PC-9 (cell line): ENCODE data around the gene ELF2. TPM values are rescaled to one million over a fixed set of nuclear protein-coding genes. Genes with fewer than 3 reads are reported as not detected.

Experiments used
- BruUV-seq: library from RNA; stranded (reverse); fragments of 400-500 nt; replicated peaks from 2 replicates; lab custom pipeline; 2021; lab: Mats Ljungman, UMichigan
- CTCF ChIA-PET: fragments of 300-600 bp; sonication (Branson Sonifier 250); formaldehyde crosslinking; loops from one replicate; lab custom pipeline; 2022; ENCODE audit warnings: antibody characterized with exemption; lab: Charles Lee
- POLR2A ChIA-PET: fragments of 300-600 bp; sonication (Branson Sonifier 250); formaldehyde crosslinking; loops from one replicate; lab custom pipeline; 2022; ENCODE audit warnings: antibody characterized with exemption; ENCODE audit not compliant: unreplicated experiment; lab: Charles Lee
- DNase-seq, 2 experiments: peaks; one replicate each; pipeline versions ENCODE4 v3.0.0 to v3.0.0-alpha.2; 2015 to 2022; ENCODE audit warnings: mixed read lengths in 1 of 2
- H2AFZ ChIP-seq: fragments of 200-600 bp; sonication (generic); 2 replicates; pipeline ENCODE4 v1.8.1; 2017; ENCODE audit warnings: antibody characterized with exemption
- H3F3A ChIP-seq: fragments of 200-600 bp; sonication (generic); 2 replicates; pipeline ENCODE4 v1.8.1; 2017; ENCODE audit warnings: antibody characterized with exemption, mild to moderate bottlenecking, low read depth; ENCODE audit not compliant: insufficient read depth
- H3K27ac ChIP-seq: fragments of 200-600 bp; sonication (generic); 2 replicates; pipeline ENCODE4 v1.6.1; 2016; ENCODE audit warnings: mixed run types
- H3K27me3 ChIP-seq: fragments of 200-600 bp; sonication (generic); 2 replicates; pipeline ENCODE4 v1.6.1; 2016; ENCODE audit warnings: low read depth, mixed run types; ENCODE audit not compliant: insufficient read depth
- H3K36me3 ChIP-seq: fragments of 200-600 bp; sonication (generic); 2 replicates; pipeline ENCODE4 v1.6.1; 2016; ENCODE audit warnings: low read depth, mixed run types
- H3K4me1 ChIP-seq: fragments of 200-600 bp; sonication (generic); replicated peaks from 2 replicates; pipeline ENCODE4 v1.6.1; 2016; ENCODE audit warnings: mixed run types; ENCODE audit not compliant: insufficient read depth
- H3K4me2 ChIP-seq: fragments of 200-600 bp; sonication (generic); 2 replicates; pipeline ENCODE4 v1.6.1; 2017; ENCODE audit warnings: mixed run types
- H3K4me3 ChIP-seq: fragments of 200-600 bp; sonication (generic); 2 replicates; pipeline ENCODE4 v1.6.1; 2016; ENCODE audit warnings: mixed run types
- H3K79me2 ChIP-seq: fragments of 200-600 bp; sonication (generic); 2 replicates; pipeline ENCODE4 v1.6.1; 2017; ENCODE audit warnings: low read depth, mixed run types
- H3K9me2 ChIP-seq: fragments of 200-600 bp; sonication (generic); 2 replicates; pipeline ENCODE4 v1.8.1; 2017; ENCODE audit warnings: mild to moderate bottlenecking; ENCODE audit not compliant: insufficient read depth
- H3K9me3 ChIP-seq: fragments of 200-600 bp; sonication (generic); 2 replicates; pipeline ENCODE4 v1.8.1; 2016; ENCODE audit warnings: low read depth; ENCODE audit not compliant: insufficient read depth
- H4K20me1 ChIP-seq: fragments of 200-600 bp; sonication (generic); 2 replicates; pipeline ENCODE4 v1.8.1; 2017; ENCODE audit not compliant: insufficient read depth
- EZH2 ChIP-seq: fragments of 200-600 bp; sonication (generic); IDR thresholded peaks from 2 replicates; pipeline ENCODE4 v1.8.0; 2017; ENCODE audit warnings: antibody characterized with exemption, low read depth
- intact Hi-C: fragments of 100-400 bp; cut with micrococcal nuclease; formaldehyde crosslinking; loops from one replicate; pipeline ENCODE4 v1.10.0; 2022; ENCODE audit not compliant: unreplicated experiment
- total RNA-seq: library from RNA; stranded (reverse); gene quantifications from 2 replicates; pipeline ENCODE4 v1.2.3, GENCODE V29; 2021
- TF ChIP-seq, protein P1 (sequence below): fragments of 200-600 bp; sonication (generic); conservative IDR thresholded peaks from 2 replicates; pipeline ENCODE4 v1.6.1; 2017; ENCODE audit warnings: mixed run types, antibody characterized with exemption, mild to moderate bottlenecking, moderate library complexity

ELF2 gene
- total RNA-seq, 1 experiment from 2014 or later, result 30.7 TPM

- no peak overlapping the region for H3K27ac ChIP-seq
- TF ChIP-seq EZH2, result no peak
- TF ChIP-seq, protein P1, sequence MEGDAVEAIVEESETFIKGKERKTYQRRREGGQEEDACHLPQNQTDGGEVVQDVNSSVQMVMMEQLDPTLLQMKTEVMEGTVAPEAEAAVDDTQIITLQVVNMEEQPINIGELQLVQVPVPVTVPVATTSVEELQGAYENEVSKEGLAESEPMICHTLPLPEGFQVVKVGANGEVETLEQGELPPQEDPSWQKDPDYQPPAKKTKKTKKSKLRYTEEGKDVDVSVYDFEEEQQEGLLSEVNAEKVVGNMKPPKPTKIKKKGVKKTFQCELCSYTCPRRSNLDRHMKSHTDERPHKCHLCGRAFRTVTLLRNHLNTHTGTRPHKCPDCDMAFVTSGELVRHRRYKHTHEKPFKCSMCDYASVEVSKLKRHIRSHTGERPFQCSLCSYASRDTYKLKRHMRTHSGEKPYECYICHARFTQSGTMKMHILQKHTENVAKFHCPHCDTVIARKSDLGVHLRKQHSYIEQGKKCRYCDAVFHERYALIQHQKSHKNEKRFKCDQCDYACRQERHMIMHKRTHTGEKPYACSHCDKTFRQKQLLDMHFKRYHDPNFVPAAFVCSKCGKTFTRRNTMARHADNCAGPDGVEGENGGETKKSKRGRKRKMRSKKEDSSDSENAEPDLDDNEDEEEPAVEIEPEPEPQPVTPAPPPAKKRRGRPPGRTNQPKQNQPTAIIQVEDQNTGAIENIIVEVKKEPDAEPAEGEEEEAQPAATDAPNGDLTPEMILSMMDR, result no peak
- CTCF ChIA-PET, result no interaction called here
Observed at GRCh38 chr4:139038874-139039443, 138.1 kb downstream of the ELF2 start.

GRCh38 chr4:139036885-139037284 is 140.1 kb downstream of the ELF2 start:
- no peak for TF ChIP-seq EZH2
- TF ChIP-seq, protein P1, result no peak
- DNase-seq, result no peak
- intact Hi-C loops, result loop anchor here (10.0 kb wide), 2 partner anchors 138 to 468 kb away; partner anchors contain the start of gene ELF2
- no TSS peak for BruUV-seq
- no peaks in the 10 kb centered on the region for H3K4me1 ChIP-seq
- H3K4me2 ChIP-seq, result no peak overlapping the region
- CTCF ChIA-PET, result no interaction called here
- no peaks in the 10 kb centered on the region for H4K20me1 ChIP-seq
- peaks cover 14% of the 10 kb centered on the region; the same call in 1 of the 2 replicates for H3K79me2 ChIP-seq
- H2AFZ ChIP-seq, result no peak overlapping the region
- no peaks in the 10 kb centered on the region for H3K36me3 ChIP-seq
- no peaks in the 10 kb centered on the region for H3K9me3 ChIP-seq
- H3K27ac ChIP-seq, result no peak overlapping the region
- H3K4me3 ChIP-seq, result no peak overlapping the region
- H3K27me3 ChIP-seq, result no peaks in the 10 kb centered on the region
- POLR2A ChIA-PET, result no interaction called here
- H3F3A ChIP-seq, result no peaks in the 10 kb centered on the region
- no peaks in the 10 kb centered on the region for H3K9me2 ChIP-seq

More at GRCh38 chr4:139038874-139039443, 138.1 kb downstream of the ELF2 start:
- no TSS peak for BruUV-seq
- Histone ChIP-seq H3K4me3 (no peak overlapping the region), H3K4me2 (no peak overlapping the region), H3F3A (no peaks in the 10 kb centered on the region), H3K79me2 (no peaks in the 10 kb centered on the region), H3K4me1 (no peaks in the 10 kb centered on the region), H3K36me3 (no peaks in the 10 kb centered on the region), H3K9me3 (no peaks in the 10 kb centered on the region), H2AFZ (no peak overlapping the region), H3K27me3 (no peaks in the 10 kb centered on the region), H3K9me2 (no peaks in the 10 kb centered on the region), H4K20me1 (no peaks in the 10 kb centered on the region)
- no peak for DNase-seq
- POLR2A ChIA-PET, result no interaction called here
- intact Hi-C loops, result loop anchor here (10.0 kb wide), 2 partner anchors 136 to 466 kb away; partner anchors contain the start of gene ELF2

GRCh38 chr4:139035650-139036049 is 141.4 kb downstream of the ELF2 start:
- no peaks in the 10 kb centered on the region for H4K20me1 ChIP-seq
- DNase-seq, result no peak
- no peak overlapping the region for H2AFZ ChIP-seq
- no peaks in the 10 kb centered on the region for H3K36me3 ChIP-seq
- H3K4me3 ChIP-seq, result no peak overlapping the region
- H3K27me3 ChIP-seq, result no peaks in the 10 kb centered on the region
- no peak overlapping the region for H3K27ac ChIP-seq
- no peaks in the 10 kb centered on the region for H3K9me2 ChIP-seq
- H3K9me3 ChIP-seq, result no peaks in the 10 kb centered on the region
- CTCF ChIA-PET, result no interaction called here
- POLR2A ChIA-PET, result interaction anchor here (0.7 kb wide), 1 partner anchor 297 kb away, joined by 8 read pairs; no protein-coding TSS in a partner anchor
- H3K4me2 ChIP-seq, result no peak overlapping the region
- BruUV-seq, result no TSS peak
- no peaks in the 10 kb centered on the region for H3K4me1 ChIP-seq
- peaks cover 19% of the 10 kb centered on the region; the same call in 1 of the 2 replicates for H3K79me2 ChIP-seq
- intact Hi-C loops, result loop anchor here (10.0 kb wide), 2 partner anchors 139 to 469 kb away; partner anchors contain the start of gene ELF2
- H3F3A ChIP-seq, result 0 out of 2 replicates have a peak, but pooled peaks cover 4% of the 10 kb centered on the region
- TF ChIP-seq, protein P1, result no peak
- no peak for TF ChIP-seq EZH2
